ENCODE measurements around the gene NSD1. TPM values are rescaled to one million over a fixed set of nuclear protein-coding genes. Genes with fewer than 3 reads are reported as not detected.

The NSD1 gene
- total RNA-seq (2021; fragmentation: NEBNext Ultra II Directional; extraction: Animal tissue kit (Norgen Biotek cat#: 25700)) (165 and 168 TPM in 2 replicates), polyA plus RNA-seq (2011; rRNA removed) (21.1 and 22.8 TPM in 2 replicates), polyA minus RNA-seq (2011; rRNA and poly(A)+ RNA removed) (116 and 150 TPM in 2 replicates)
- 25.6 TPM for polyA plus RNA-seq (2011; cell fraction: cytosol; rRNA removed)
- polyA plus RNA-seq (2011; cell fraction: nucleus; rRNA removed), result 53.7 TPM
- 32.3 to 43.6 TPM (median 38.1 TPM) in 4 replicates for polyA plus RNA-seq (2012, experiment 1 of 2)
- 2.6 TPM for polyA plus RNA-seq (2012, experiment 2 of 2)
- polyA plus RNA-seq (2013, experiment 1 of 2), result 29.8 TPM
- polyA plus RNA-seq (2013, experiment 2 of 2), result 29.7 TPM
- 81.3 TPM for polyA minus RNA-seq (2011; cell fraction: cytosol; rRNA and poly(A)+ RNA removed)
- polyA minus RNA-seq (2011; cell fraction: nucleus; rRNA and poly(A)+ RNA removed), result 206 TPM
- long read RNA-seq, experiment 1, partial matches to known transcripts, result 11 of 42 reads
- long read RNA-seq, experiment 1, other reads (novel, unspliced or antisense), result 31 of 42 reads
- long read RNA-seq, experiment 2, partial matches to known transcripts, result 4 of 25 reads
- long read RNA-seq, experiment 2, other reads (novel, unspliced or antisense), result 19 of 25 reads

GRCh38 chr5:177133096-177133852 is at the start of gene NSD1:
TSS of gene NSD1 (plus strand) at chr5:177133773. CDS start at chr5:177135104, 1,331 bp downstream.
- Histone ChIP-seq H3K4ac (replicated peaks; ENCODE audit: insufficient read length, low read depth, low read length) (peak within 1 kb of the TSS; percentile 99), H3K4me1 (replicated peaks in 1 of 4; ENCODE audit: control insufficient read depth in 3 of 4, insufficient read depth in 4 of 4, low read length in 3 of 4) (peaks cover 14 to 28% (median 21%) of the 10 kb centered on the region in 4 experiments), H3K79me1 (ENCODE audit: low read depth, low read length) (peaks cover 2% of the 10 kb centered on the region; the same call in 1 of the 2 replicates), H3K79me2 (ENCODE audit: control insufficient read depth in 1 of 2, insufficient read depth in 2 of 2, low read length in 2 of 2) (peaks cover 37 to 54% of the 10 kb centered on the region in 2 experiments), H3K23ac (ENCODE audit: insufficient read length) (no peak within 1 kb of the TSS), H3K56ac (replicated peaks; ENCODE audit: insufficient read length, low read depth, low read length) (peak within 1 kb of the TSS; percentile 96), H3K27me3 (replicated peaks in 1 of 4; ENCODE audit: control insufficient read depth in 3 of 4, extremely low read depth in 1 of 4, insufficient read depth in 3 of 4, low read length in 3 of 4) (no peaks in the 10 kb centered on the region), H4K91ac (replicated peaks; ENCODE audit: insufficient read length, low read length) (peak within 1 kb of the TSS; percentile 100), H3K9ac (replicated peaks in 1 of 4; ENCODE audit: extremely low read depth in 1 of 4, low read depth in 3 of 4, low read length in 3 of 4) (peak within 1 kb of the TSS; percentile 95 to 99 (median 96)), H2BK15ac (ENCODE audit: low read length) (0 out of 2 replicates have a peak within 1 kb of the TSS, but pooled peaks have one; percentile 61), H3K4me2 (ENCODE audit: insufficient read depth in 1 of 2, low read depth in 2 of 2, low read length in 2 of 2) (peak within 1 kb of the TSS; percentile 74 to 88), H2BK5ac (ENCODE audit: low read depth, low read length) (peak within 1 kb of the TSS; percentile 99), H3K27ac (ENCODE audit: low read depth, low read length) (peak within 1 kb of the TSS; percentile 98), H3K4me3 (ENCODE audit: extremely low read depth in 1 of 4, insufficient read depth in 2 of 4, low read depth in 3 of 4, low read length in 4 of 4) (peak within 1 kb of the TSS; percentile 74 to 94 (median 80)), H2BK20ac (ENCODE audit: low read length) (no peak within 1 kb of the TSS), H4K20me1 (replicated peaks in 1 of 2; ENCODE audit: control insufficient read depth in 1 of 2, insufficient read depth in 2 of 2, low read length in 2 of 2) (peaks cover 0 to 4% of the 10 kb centered on the region in 2 experiments), H2AK5ac (ENCODE audit: low read depth, low read length) (peak within 1 kb of the TSS; percentile 86; the same call in 1 of the 2 replicates), H4K8ac (ENCODE audit: extremely low read depth, insufficient read depth, low read length) (peak within 1 kb of the TSS; percentile 99), H2BK120ac (replicated peaks; ENCODE audit: low read depth, low read length) (peak within 1 kb of the TSS; percentile 52), H3K36me3 (ENCODE audit: control insufficient read depth in 2 of 4, insufficient read depth in 4 of 4, low read length in 3 of 4) (peaks cover 7 to 35% (median 24%) of the 10 kb centered on the region in 4 experiments), H3K18ac (ENCODE audit: extremely low read depth, low read length) (peak within 1 kb of the TSS; percentile 100), H4K5ac (ENCODE audit: insufficient read length, low read depth, low read length) (peak within 1 kb of the TSS; percentile 100), H2BK12ac (ENCODE audit: low read depth, low read length) (peak within 1 kb of the TSS; percentile 72), H2AFZ (ENCODE audit: low read length) (no peak within 1 kb of the TSS), H3K14ac (ENCODE audit: insufficient read length) (no peak within 1 kb of the TSS), H3K9me3 (ENCODE audit: insufficient read depth in 2 of 2, low read depth in 1 of 2, low read length in 1 of 2) (no peaks in the 10 kb centered on the region), H3K23me2 (ENCODE audit: low read depth, low read length) (peaks cover 10% of the 10 kb centered on the region; the same call in 1 of the 2 replicates)
- ChIA-PET POLR2A (ENCODE audit: partially characterized antibody) (interaction anchor here (0.7 to 14.2 kb wide), 37 partner anchors 9 to 574 kb away, joined by 3 to 139 read pairs (median 6); partner anchors contain the start of genes FGFR4, MXD3, PRELID1 and RAB24), CTCF (ENCODE audit: partially characterized antibody) (interaction anchor here (1.2 to 8.1 kb wide), 2 partner anchors 20 to 168 kb away, joined by 4 to 77 read pairs; no protein-coding TSS in a partner anchor)
- WGBS, 2 experiments (ENCODE audit: extremely low coverage in 1 of 2, insufficient coverage in 1 of 2, insufficient read length in 1 of 2, insufficient replicate concordance in 2 of 2, low coverage in 1 of 2, low lambda C conversion rate in 2 of 2, missing lambda C conversion rate in 1 of 2), result 0% methylated on average over 21 of the region's 93 CpGs; no CpG with 5 or more reads in 1 of the 2 experiments
- DNase-seq (ENCODE audit: low read depth in 1 of 2, low spot score in 2 of 2) (peak; percentile 79 to 94), FAIRE-seq (no peak)
